GM18861 (cell line): ENCODE data around the gene RAB8A.

Experiments used
- ATAC-seq: cut with Tn5 transposase; IDR thresholded peaks from one replicate; pipeline ENCODE4 v1.9.1; 2021; ENCODE audit not compliant: unreplicated experiment

RAB8A gene

DNA sequence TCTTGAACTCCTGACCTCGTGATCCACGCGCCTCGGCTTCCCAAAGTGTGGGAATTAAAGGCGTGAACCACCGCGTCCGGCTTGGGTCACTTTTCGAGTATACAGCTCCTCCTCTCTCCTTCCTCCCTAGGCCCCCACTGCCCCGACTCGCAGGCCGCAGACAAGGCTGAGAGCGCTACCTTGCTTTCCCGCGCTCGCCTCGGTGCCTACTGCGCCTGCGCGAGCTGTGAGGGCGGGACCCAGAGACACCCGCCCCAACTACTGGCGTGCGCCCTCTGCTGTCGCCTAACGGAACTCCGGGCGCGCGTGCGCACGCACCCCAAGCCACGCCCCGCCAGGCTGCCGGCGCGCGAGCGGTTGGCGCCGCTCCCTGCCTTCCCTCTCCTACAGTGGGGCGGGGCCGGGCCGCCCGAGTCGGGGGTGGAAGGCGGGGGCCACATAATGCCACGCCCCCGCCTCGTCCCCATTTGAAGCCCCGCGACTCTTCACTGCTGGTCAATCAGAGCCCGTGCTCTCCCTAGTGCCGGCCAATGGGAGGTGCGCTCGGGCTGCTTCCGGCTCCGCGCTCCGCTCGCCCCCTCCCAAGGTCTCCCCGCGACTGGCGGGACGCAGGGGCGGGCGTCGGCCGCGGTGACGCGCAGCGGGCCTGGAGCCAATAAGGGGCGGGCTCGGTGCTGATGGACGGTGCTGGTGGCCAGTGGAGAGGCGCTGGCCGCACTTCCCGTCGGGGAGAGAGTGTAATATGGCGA is at the start of gene RAB8A:
RAB8A (plus strand) TSS at position 730 of the 749 bp plus-strand sequence; CDS start at position 743, 13 bp downstream.
- peak; percentile 81 for ATAC-seq

GRCh38 chr19:16061943-16062342 is 49.7 kb upstream of the RAB8A start:
- no peak for ATAC-seq

DNA sequence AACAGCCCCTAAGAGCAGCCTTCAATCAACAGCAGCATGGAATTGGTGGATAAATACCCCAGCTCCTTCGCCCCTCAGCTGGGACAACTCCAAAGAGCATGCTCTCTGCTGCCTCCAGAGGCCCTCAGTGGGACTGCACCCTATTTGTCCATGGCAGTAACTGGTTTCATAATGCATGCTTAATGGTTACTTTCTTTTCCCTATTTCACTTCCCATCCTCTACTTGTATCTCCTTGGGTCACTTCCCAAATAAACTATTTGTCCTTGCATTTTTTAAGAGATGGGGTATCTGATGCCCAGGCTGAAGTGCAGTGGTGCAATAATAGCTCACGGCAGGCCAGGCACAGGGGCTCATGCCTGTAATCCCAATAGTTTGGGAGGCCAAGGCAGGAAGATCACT is 48.9 kb upstream of the RAB8A start:
- no peak for ATAC-seq

- ATAC-seq = no peak
Measured at GRCh38 chr19:16064209-16064889, 47.3 kb upstream of the RAB8A start.

- no peak for ATAC-seq
Measured at GRCh38 chr19:16066611-16067104, 45.0 kb upstream of the RAB8A start.

DNA sequence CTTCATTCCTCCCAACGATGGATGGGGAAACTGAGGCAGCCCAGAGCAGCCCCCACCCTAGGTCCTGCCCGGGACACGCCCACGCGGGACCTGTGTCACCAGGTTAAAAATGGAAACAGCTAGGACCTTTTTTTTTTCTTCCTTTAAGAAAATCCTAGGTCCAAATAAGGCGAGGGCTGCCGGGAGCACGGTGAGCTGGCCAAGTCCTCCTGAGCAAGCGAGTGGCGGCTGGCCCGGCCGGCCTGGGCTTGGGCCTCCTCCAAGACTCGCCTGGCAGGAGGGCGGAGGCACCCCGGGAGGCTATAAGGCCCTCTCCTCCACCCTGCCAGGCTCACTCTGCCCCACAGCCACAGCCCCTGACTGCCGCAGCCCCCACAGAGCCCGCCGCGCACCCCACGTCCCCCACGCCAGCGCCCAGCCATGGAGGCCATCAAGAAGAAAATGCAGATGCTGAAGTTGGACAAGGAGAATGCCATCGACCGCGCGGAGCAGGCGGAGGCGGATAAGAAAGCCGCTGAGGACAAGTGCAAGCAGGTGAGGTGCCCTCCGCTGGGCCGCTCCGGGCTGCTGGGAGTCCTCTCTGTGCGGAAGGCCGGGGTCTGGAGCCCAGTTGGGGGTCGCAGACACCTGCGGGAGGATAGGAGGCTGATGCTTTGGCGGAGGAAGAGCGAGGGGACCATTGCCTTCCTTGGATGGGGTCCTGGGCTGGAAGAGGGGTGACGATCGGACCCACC is 44.3 kb upstream of the RAB8A start:
- no peak for ATAC-seq

- no peak for ATAC-seq
Measured at GRCh38 chr19:16068696-16069259, 42.9 kb upstream of the RAB8A start.

DNA sequence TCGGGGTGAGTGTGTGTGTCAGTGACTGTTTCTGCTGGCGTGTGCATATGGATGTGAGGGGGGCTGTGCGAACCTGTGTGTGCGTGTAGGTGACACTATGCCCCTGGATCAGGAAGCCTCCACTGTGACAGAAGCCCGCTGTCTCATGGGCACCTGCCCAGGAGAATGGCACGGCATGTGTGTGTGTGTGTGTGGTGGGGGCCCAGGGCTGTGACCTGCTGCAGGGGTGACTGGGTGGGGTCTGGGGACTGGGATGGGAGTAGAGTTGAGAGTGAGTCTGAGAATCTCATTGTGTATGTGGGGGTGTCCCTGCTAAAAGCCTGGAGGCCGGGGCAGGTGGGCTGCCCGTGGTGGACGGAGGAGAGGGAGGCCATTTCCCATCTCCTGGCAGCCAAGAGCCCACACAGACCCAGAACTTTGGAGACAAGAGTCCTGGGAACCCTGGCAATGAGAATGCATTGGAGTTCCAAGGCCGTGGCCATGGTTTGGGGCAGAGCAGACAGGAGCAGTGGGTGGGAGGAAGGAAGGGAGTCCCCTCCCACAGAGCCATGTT is 41.8 kb upstream of the RAB8A start:
- ATAC-seq = no peak

DNA sequence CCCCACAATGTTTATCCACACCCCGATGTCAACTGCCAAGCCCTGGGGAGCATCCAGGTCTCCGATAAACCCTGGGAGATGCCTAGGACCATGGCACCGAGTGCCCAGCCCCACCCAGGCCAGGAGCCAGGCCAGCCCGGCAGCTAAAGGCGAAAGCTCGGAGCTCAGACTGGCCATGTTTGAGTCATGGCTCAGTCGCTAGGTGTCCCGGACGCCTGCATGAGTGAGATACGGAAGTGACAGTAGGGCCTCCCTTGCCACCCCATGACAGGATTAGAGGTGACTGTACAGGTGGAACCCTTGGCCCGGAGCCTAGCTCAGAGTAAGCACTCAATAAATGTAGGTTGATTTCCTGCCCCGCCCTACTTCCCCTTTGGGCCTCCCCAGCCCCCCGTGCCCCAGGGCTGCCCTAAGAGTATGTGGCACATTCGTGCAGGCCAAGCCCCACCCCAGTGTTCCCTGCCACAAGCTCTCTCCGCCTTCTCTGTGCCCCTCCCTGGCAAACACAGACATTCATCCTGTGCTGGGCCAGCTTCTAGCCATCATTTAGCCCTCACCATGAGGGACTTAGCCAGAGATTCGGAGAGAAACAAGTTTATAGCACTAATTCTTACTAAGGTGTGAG is 41.2 kb upstream of the RAB8A start:
- peak; percentile 56 for ATAC-seq

- ATAC-seq = no peak
Measured at GRCh38 chr19:16071072-16071691, 40.5 kb upstream of the RAB8A start.

DNA sequence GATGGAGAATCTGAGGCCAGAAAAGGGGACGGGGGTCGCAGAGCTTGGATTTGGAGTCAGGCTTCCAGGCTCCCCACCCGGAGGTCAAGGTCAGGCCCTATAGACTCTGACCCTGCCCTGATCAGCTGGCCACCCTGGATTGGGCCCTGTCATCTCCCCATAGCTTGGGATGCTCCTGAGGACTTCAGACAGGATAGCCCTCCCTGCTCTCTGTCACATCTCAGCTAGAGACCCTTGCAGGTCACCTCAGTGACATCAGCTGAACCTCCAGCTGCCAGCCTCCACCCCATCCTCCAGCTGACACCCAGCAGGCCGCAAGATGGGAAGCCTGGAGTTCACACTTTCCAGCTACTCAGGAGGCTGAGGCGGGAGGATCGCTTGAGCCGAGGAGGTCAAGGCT is 38.2 kb upstream of the RAB8A start:
- ATAC-seq = no peak

DNA sequence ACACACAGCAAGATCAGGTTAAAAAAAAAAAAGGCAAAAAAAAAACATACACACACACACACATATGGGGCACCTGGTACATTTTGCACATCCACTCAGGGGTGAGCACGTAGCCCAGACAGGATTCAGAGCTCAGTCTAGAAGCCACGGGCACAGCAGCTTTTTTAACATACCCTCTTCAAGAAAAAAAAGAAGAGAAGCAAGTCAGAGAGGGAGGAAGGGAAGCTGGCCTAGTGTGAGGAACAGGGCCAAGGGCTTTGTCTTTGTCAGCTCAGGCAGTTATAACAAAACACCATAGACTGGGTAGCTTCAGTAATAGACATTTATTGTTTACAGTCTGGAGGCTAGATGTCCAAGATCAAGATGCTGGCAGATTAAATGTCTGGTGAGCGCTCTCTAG is 37.7 kb upstream of the RAB8A start:
- ATAC-seq = no peak

- ATAC-seq = no peak
Measured at GRCh38 chr19:16074488-16075365, 37.0 kb upstream of the RAB8A start.

- no peak for ATAC-seq
Measured at GRCh38 chr19:16075430-16076153, 36.1 kb upstream of the RAB8A start.

- ATAC-seq = peak; percentile 54
Measured at GRCh38 chr19:16076154-16076957, 35.3 kb upstream of the RAB8A start, which contains the start of gene TPM4. TSS of gene TPM4 (plus strand) at chr19:16076495. CDS start at chr19:16076566, 71 bp downstream.

DNA sequence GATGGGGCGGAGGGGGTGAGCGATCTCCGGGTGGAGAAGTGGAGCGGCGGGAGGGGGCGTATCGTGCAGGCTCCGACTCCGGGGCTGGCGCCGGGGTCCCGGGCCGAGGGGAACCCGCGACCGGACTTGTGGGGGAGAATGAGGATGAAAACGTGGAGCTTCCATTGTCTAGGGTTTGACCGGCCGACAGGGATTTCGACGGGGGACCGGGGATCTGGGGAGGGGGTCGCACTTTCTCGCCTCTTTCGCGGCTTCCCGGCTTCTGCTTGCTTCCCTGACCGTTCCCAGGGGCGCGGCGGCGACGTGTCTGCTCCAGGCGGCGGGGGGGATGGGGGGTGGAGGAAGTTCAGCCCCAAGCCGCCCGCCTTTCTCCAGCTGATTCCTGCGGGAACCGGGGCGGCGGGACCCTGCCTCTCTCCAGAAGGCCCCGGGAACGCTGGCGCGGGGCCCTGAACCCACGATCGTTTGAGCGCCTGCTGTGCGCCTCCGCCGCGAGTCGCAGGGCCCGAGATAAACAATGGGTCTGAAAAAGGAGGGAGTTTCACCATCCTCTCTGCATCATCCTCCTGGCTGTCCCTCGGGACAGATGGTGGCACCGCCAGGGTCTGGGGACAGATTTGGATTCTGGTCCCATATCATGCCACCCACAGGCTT is 34.6 kb upstream of the RAB8A start:
- ATAC-seq = no peak
